Fibroblast of lung (primary cell): ENCODE measurements around the gene DLAT. TPM values are rescaled to one million over a fixed set of nuclear protein-coding genes. Genes with fewer than 3 reads are reported as not detected.
"Not testable (repeated sequence)": the region's sequence is repeated elsewhere in the genome, so short reads cannot be mapped to it uniquely, and the experiment has no call there.

ENCODE experiments used
- DNase-seq, 2 donors: peaks; one replicate each; pipeline versions ENCODE4 v3.0.0 to v3.0.0-alpha.2; 2010; ENCODE audit warnings: low read depth in 2 of 2
- H2AFZ ChIP-seq: 2 replicates; pipeline ENCODE4 v1.5.1; 2012; ENCODE audit warnings: low read length, control low read depth, inconsistent platforms
- H3K27ac ChIP-seq: 2 replicates; pipeline ENCODE4 v1.5.1; 2011; ENCODE audit warnings: low read length, control low read depth; ENCODE audit not compliant: insufficient read depth
- H3K27me3 ChIP-seq: 2 replicates; pipeline ENCODE4 v1.5.1; 2011; ENCODE audit warnings: mild to moderate bottlenecking, low read length; ENCODE audit not compliant: control insufficient read depth, insufficient read depth
- H3K36me3 ChIP-seq: 2 replicates; pipeline ENCODE4 v1.5.1; 2011; ENCODE audit warnings: low read length; ENCODE audit not compliant: control insufficient read depth, insufficient read depth
- H3K4me1 ChIP-seq: 2 replicates; pipeline ENCODE4 v1.5.1; 2011; ENCODE audit warnings: low read length; ENCODE audit not compliant: control insufficient read depth, insufficient read depth; ENCODE audit errors: extremely low read depth
- H3K4me2 ChIP-seq: 2 replicates; pipeline ENCODE4 v1.5.1; 2011; ENCODE audit warnings: low read length, control low read depth; ENCODE audit not compliant: insufficient read depth; ENCODE audit errors: extremely low read depth
- H3K4me3 ChIP-seq, 4 experiments: fragments of 200-600 bp in 1 of 4; sonication (generic) in 1 of 4; replicated peaks in 1 of 4; 2 replicates each; pipeline ENCODE4 v1.5.1; 2011 to 2016; ENCODE audit warnings: low read length in 4 of 4, low read depth in 3 of 4, mild to moderate bottlenecking in 3 of 4, control low read depth in 2 of 4, inconsistent platforms in 1 of 4, mixed read lengths in 1 of 4; ENCODE audit not compliant: insufficient read depth in 1 of 4; ENCODE audit errors: control extremely low read depth in 1 of 4
- H3K79me2 ChIP-seq: 2 replicates; pipeline ENCODE4 v1.5.1; 2012; ENCODE audit warnings: mild to moderate bottlenecking, low read length, inconsistent platforms; ENCODE audit not compliant: control insufficient read depth, insufficient read depth
- H3K9ac ChIP-seq: 2 replicates; pipeline ENCODE4 v1.5.1; 2011; ENCODE audit warnings: mild to moderate bottlenecking, low read length, control low read depth; ENCODE audit not compliant: insufficient read depth
- H3K9me3 ChIP-seq: 2 replicates; pipeline ENCODE4 v1.5.1; 2012; ENCODE audit warnings: low read depth, low read length; ENCODE audit not compliant: control insufficient read depth, insufficient read depth
- H4K20me1 ChIP-seq: 2 replicates; pipeline ENCODE4 v1.5.1; 2011; ENCODE audit warnings: low read length; ENCODE audit not compliant: control insufficient read depth, insufficient read depth; ENCODE audit errors: extremely low read depth
- EZH2 ChIP-seq: IDR thresholded peaks from 2 replicates; pipeline ENCODE4 v1.5.1; 2012; ENCODE audit warnings: low read length, control low read depth, mild to moderate bottlenecking; ENCODE audit errors: missing control alignments
- polyA plus RNA-seq, 2 donors: library from polyadenylated mRNA; depleted of rRNA in 1 of 2; stranded (reverse) in 1 of 2; unstranded in 1 of 2; fragments of >200 nt; gene quantifications; 2 replicates each; pipeline ENCODE4 v1.2.1, GENCODE V29; 2011 to 2012; ENCODE audit warnings: missing spikeins in 1 of 2
- total RNA-seq: library from RNA; depleted of rRNA; stranded (reverse); fragments of >200 nt; gene quantifications from 2 replicates; pipeline ENCODE4 v1.2.1, GENCODE V29; 2014
- TF ChIP-seq, protein P1 (sequence below), 2 donors: IDR thresholded peaks in 1 of 2; conservative IDR thresholded peaks in 1 of 2; 1 replicate in 1 of 2; 2 replicates in 1 of 2; pipeline ENCODE4 v1.5.1; 2011 to 2012; ENCODE audit warnings: low read length in 2 of 2, control low read depth in 1 of 2, inconsistent platforms in 1 of 2, low read depth in 1 of 2, mild to moderate bottlenecking in 1 of 2

DLAT gene
- total and polyA plus RNA-seq, 2 donors (not counting 1 experiment from before 2014, with no cell fraction given) = 33.9 to 37.8 TPM

DNA sequence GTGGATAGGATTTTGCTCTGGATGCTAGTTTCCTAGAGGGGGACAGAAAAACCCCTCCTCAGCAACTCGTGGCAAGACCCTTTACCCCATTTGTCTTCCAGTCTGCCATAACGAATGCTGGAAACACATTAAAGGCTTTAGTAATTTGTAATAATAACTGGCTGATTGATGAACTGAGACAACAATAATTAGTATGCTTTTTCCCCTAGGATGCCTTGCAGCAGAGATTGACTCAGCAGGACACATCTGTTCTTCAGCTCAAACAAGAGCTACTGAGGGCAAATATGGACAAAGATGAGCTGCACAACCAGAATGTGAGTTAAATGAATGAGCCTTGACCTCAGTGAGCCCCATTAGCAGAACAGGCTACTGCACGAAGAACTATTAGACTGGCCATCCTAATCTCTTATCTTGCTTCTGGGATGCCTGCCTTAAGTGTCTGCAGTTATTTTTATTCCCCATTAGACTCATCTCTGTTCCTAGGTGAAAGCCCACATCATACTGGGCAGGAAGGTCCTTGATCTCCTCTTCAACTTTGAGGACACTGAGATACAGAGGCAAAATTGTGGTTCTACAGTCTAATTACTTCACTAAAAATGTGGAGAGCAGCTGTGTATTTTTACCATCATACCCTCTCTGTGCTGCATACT lies 32.9 kb upstream of the DLAT start:
- Histone ChIP-seq H3K79me2 (no peaks in the 10 kb centered on the region), H3K4me3 (no peak overlapping the region), H3K9me3 (no peaks in the 10 kb centered on the region), H2AFZ (no peak overlapping the region), H3K4me2 (no peak overlapping the region), H3K9ac (no peak overlapping the region), H3K4me1 (peaks cover 3% of the 10 kb centered on the region), H4K20me1 (no peaks in the 10 kb centered on the region), H3K27ac (no peak overlapping the region), H3K36me3 (no peaks in the 10 kb centered on the region), H3K27me3 (no peaks in the 10 kb centered on the region)
- TF ChIP-seq, protein P1, sequence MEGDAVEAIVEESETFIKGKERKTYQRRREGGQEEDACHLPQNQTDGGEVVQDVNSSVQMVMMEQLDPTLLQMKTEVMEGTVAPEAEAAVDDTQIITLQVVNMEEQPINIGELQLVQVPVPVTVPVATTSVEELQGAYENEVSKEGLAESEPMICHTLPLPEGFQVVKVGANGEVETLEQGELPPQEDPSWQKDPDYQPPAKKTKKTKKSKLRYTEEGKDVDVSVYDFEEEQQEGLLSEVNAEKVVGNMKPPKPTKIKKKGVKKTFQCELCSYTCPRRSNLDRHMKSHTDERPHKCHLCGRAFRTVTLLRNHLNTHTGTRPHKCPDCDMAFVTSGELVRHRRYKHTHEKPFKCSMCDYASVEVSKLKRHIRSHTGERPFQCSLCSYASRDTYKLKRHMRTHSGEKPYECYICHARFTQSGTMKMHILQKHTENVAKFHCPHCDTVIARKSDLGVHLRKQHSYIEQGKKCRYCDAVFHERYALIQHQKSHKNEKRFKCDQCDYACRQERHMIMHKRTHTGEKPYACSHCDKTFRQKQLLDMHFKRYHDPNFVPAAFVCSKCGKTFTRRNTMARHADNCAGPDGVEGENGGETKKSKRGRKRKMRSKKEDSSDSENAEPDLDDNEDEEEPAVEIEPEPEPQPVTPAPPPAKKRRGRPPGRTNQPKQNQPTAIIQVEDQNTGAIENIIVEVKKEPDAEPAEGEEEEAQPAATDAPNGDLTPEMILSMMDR (conservative IDR thresholded peaks at IDR 0.05 in 1 of 2, IDR thresholded peaks at IDR 0.05 in 1 of 2; ENCODE audit: low read depth in 1 of 2, low read length in 2 of 2) = no peak
- no peak for TF ChIP-seq EZH2
- DNase-seq = no peak

DNA sequence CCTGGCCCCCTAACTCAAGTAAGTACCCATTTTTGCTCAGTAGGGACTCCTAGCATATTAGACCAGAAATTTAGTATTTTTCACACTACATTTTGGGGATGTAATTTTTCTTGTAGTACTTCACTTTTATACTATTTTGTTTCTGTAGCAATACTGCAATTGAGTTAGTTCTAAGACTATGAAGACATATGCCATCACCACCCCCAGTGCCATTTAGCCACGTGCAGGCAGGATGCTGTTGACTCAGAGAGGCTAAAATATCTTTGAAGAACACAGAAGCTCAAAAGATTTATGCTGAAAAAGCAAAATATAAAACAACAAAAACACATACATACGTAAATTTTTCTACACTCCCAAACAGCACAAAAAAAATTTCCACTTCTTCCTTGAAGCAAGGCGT lies 29.1 kb upstream of the DLAT start:
- Histone ChIP-seq H3K4me3 (no peak overlapping the region), H3K4me1 (no peaks in the 10 kb centered on the region), H2AFZ (no peak overlapping the region), H3K9me3 (no peaks in the 10 kb centered on the region), H3K4me2 (no peak overlapping the region), H3K27me3 (no peaks in the 10 kb centered on the region), H3K27ac (no peak overlapping the region), H3K79me2 (no peaks in the 10 kb centered on the region), H4K20me1 (no peaks in the 10 kb centered on the region), H3K9ac (no peak overlapping the region), H3K36me3 (no peaks in the 10 kb centered on the region)
- no peak for DNase-seq
- TF ChIP-seq, protein P1 (conservative IDR thresholded peaks at IDR 0.05 in 1 of 2, IDR thresholded peaks at IDR 0.05 in 1 of 2; ENCODE audit: low read depth in 1 of 2, low read length in 2 of 2) = no peak
- TF ChIP-seq EZH2 = no peak

DNA sequence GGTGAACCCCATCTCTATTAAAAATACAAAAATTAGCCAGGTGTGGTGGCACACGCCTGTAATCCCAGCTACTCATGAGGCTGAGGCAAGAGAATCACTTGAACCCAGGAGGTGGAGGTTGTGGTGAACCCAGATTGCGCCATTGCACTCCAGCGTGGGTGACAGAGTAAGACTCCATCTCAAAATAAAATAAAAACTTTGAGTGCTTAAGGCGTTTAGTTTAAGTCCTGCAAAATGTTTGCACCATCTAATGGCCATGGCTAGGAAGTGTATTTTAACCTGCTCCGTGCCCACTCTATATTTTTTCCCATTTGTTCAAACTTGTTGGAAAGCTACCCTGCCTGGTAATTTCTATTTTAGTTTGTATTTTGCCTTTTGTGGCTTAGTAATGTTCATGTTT lies 28.5 kb upstream of the DLAT start:
- H3K9me3 ChIP-seq, H3K27me3 ChIP-seq, H3K9ac ChIP-seq, H3K79me2 ChIP-seq, H3K4me1 ChIP-seq, H3K27ac ChIP-seq, H4K20me1 ChIP-seq, H3K36me3 ChIP-seq, H3K4me3 ChIP-seq, H3K4me2 ChIP-seq, H2AFZ ChIP-seq: not testable (repeated sequence)
- peak; percentile 35 to 80 for DNase-seq
- TF ChIP-seq, protein P1 (conservative IDR thresholded peaks at IDR 0.05 in 1 of 2, IDR thresholded peaks at IDR 0.05 in 1 of 2; ENCODE audit: low read depth in 1 of 2, low read length in 2 of 2) = peak; percentile 55 to 59
